ENCODE measurements around the gene DCP2.

Gene DCP2

DNA sequence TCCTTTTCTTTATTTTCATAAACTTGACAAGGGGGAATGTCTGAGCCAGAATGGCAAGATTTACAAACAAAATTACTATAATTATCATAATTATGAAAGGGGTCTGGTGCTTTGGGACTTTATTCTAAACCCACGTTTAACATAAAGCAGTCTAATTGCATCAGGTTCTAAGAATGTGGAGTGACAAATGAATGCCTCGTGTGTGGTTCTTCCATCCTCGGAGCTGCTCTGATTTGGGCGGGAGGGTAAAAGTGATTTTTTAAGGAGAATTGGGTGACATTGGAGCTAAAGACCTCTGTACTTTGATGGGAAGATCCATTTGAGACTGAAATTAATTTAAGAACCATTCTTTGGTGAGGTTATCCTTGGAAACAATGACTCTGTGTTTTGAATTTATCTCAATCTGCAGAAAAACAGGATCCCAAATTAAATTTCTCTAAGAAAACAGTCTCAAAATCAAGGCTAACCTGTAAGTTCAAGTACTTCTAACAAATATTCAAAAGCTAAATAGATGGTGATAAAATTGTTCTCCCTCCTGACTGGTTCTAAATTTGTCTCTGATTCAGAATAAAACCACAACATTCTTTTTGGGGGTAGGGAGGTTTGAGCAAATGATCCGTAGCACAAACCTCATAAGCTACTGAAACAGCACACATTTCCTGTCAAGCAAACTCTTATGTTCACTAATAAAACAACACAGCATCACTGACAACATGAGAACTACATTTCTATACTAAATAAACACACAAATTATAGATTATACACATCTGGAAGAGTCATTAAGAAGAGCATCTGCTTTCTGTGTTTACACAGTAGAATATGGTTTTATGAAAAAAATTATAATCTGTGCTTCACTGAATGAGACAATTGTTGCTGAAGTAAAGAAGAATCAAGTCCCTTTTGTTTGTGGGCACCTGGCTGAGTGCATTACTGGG lies 85.5 kb downstream of the DCP2 start (continued):
- no peak for TF ChIP-seq ZFP3 (tag by site-specific recombination; IDR thresholded peaks at IDR 0.05; ENCODE audit: low read depth)

DNA sequence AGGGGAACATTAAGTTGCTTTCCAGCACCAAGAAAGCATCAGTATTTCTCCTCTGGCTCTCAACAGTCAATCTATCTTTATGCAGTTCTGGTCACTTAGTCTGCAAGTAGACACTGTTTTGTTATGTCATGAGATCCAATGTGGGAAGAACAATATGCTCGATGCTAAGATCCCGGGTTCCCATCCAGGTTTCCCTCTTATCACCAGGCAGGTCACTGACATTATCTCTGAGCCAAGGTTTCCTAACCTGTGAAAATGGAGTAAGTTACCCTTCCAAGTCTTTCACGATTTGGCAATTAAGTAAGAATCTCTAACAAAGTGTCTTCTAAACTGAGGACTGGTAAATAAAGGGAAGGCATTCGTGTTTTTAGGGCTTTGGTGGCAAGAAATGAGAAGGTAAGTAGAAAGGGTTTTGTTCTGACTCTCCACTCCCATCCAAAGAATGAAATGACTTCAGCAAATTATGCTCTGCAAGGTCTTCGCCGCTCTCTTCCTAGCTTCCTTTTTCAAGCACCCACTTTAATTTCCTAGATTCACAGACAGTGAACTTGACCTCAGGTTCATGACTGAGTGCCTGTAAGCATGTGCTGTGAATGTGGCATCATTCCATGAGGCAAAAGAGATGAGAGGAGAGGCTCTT lies 86.4 kb downstream of the DCP2 start:
- TF ChIP-seq, protein P1, sequence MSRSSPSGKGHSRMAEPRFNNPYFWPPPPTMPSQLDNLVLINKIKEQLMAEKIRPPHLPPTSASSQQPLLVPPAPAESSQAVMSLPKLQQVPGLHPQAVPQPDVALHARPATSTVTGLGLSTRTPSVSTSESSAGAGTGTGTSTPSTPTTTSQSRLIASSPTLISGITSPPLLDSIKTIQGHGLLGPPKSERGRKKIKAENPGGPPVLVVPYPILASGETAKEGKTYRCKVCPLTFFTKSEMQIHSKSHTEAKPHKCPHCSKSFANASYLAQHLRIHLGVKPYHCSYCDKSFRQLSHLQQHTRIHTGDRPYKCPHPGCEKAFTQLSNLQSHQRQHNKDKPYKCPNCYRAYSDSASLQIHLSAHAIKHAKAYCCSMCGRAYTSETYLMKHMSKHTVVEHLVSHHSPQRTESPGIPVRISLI (tag by site-specific recombination; IDR thresholded peaks at IDR 0.05), result no peak
- TF ChIP-seq ZBTB17 (tag by site-specific recombination; IDR thresholded peaks at IDR 0.05) (no peak), ZNF785 (tag by site-specific recombination; IDR thresholded peaks at IDR 0.05) (no peak), ZNF239 (tag by site-specific recombination; IDR thresholded peaks at IDR 0.05) (no peak), ZNF133 (tag by site-specific recombination; IDR thresholded peaks at IDR 0.05) (no peak), ZNF777 (tag by site-specific recombination; IDR thresholded peaks at IDR 0.05; ENCODE audit: borderline replicate concordance) (no peak), ZNF555 (tag by site-specific recombination; conservative IDR thresholded peaks at IDR 0.05) (no peak), ZNF223 (tag by site-specific recombination; IDR thresholded peaks at IDR 0.05) (no peak), ZNF843 (tag by site-specific recombination; IDR thresholded peaks at IDR 0.05) (no peak), SCRT2 (tag by site-specific recombination; IDR thresholded peaks at IDR 0.05) (no peak), ZNF157 (tag by site-specific recombination; IDR thresholded peaks at IDR 0.05) (no peak), KLF9 (tag by site-specific recombination; IDR thresholded peaks at IDR 0.05; ENCODE audit: low read depth) (no peak), ZNF624 (tag by site-specific recombination; IDR thresholded peaks at IDR 0.05) (no peak)
- TF ChIP-seq, protein P2, sequence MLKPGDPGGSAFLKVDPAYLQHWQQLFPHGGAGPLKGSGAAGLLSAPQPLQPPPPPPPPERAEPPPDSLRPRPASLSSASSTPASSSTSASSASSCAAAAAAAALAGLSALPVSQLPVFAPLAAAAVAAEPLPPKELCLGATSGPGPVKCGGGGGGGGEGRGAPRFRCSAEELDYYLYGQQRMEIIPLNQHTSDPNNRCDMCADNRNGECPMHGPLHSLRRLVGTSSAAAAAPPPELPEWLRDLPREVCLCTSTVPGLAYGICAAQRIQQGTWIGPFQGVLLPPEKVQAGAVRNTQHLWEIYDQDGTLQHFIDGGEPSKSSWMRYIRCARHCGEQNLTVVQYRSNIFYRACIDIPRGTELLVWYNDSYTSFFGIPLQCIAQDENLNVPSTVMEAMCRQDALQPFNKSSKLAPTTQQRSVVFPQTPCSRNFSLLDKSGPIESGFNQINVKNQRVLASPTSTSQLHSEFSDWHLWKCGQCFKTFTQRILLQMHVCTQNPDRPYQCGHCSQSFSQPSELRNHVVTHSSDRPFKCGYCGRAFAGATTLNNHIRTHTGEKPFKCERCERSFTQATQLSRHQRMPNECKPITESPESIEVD (tag by site-specific recombination; IDR thresholded peaks at IDR 0.05), result no peak
- TF ChIP-seq, protein P3, sequence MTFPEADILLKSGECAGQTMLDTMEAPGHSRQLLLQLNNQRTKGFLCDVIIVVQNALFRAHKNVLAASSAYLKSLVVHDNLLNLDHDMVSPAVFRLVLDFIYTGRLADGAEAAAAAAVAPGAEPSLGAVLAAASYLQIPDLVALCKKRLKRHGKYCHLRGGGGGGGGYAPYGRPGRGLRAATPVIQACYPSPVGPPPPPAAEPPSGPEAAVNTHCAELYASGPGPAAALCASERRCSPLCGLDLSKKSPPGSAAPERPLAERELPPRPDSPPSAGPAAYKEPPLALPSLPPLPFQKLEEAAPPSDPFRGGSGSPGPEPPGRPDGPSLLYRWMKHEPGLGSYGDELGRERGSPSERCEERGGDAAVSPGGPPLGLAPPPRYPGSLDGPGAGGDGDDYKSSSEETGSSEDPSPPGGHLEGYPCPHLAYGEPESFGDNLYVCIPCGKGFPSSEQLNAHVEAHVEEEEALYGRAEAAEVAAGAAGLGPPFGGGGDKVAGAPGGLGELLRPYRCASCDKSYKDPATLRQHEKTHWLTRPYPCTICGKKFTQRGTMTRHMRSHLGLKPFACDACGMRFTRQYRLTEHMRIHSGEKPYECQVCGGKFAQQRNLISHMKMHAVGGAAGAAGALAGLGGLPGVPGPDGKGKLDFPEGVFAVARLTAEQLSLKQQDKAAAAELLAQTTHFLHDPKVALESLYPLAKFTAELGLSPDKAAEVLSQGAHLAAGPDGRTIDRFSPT (tag by site-specific recombination; IDR thresholded peaks at IDR 0.05), result no peak

DNA sequence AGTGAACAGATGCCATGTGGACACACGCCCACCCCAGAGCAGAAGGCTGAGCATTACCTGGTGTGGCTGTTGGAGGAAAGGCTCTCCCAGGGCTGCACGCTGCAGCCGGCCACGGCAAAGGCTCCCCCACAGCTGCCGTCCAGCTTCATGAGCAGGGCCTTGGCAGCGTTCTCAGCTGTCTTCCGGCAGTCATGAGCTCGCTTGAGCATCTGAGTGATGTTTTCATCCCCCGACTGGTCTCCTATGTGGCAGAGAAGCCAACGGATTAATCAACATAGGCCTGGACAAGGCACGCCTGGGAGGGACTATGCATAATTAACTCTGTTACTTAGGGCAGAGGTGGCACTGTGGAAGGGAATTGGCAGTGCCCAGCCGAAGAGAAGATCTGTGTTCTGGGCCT lies 87.3 kb downstream of the DCP2 start:
- Histone ChIP-seq H3K9me3 (ENCODE audit: control insufficient read depth, insufficient read depth, low read depth, low read length) (no peaks in the 10 kb centered on the region), H3K27ac (ENCODE audit: extremely low read depth, low read depth, low read length) (no peak overlapping the region), H3K4me3 (ENCODE audit: low read depth, low read length) (no peak overlapping the region), H3K4me1 (ENCODE audit: control insufficient read depth, insufficient read depth, low read length) (no peaks in the 10 kb centered on the region; the same call in 1 of the 2 replicates), H3K36me3 (ENCODE audit: control insufficient read depth in 2 of 2, insufficient read depth in 1 of 2, low read length in 2 of 2) (peaks cover 0 to 65% of the 10 kb centered on the region in 2 experiments; a peak in 1 of 3 replicates)
- CTCF ChIA-PET, result interaction anchor here (0.7 kb wide), 1 partner anchor 270 kb away, joined by 3 read pairs; no protein-coding TSS in a partner anchor
- TF ChIP-seq ZNF776 (tag by site-specific recombination; IDR thresholded peaks at IDR 0.05; ENCODE audit: borderline replicate concordance) (no peak), ZNF302 (tag by site-specific recombination; IDR thresholded peaks at IDR 0.05; ENCODE audit: low read depth) (no peak), KLF1 (tag by site-specific recombination; IDR thresholded peaks at IDR 0.05) (no peak), ZSCAN30 (tag by site-specific recombination; IDR thresholded peaks at IDR 0.05) (no peak), KLF8 (tag by site-specific recombination; IDR thresholded peaks at IDR 0.05) (no peak)
- TF ChIP-seq, protein P4, sequence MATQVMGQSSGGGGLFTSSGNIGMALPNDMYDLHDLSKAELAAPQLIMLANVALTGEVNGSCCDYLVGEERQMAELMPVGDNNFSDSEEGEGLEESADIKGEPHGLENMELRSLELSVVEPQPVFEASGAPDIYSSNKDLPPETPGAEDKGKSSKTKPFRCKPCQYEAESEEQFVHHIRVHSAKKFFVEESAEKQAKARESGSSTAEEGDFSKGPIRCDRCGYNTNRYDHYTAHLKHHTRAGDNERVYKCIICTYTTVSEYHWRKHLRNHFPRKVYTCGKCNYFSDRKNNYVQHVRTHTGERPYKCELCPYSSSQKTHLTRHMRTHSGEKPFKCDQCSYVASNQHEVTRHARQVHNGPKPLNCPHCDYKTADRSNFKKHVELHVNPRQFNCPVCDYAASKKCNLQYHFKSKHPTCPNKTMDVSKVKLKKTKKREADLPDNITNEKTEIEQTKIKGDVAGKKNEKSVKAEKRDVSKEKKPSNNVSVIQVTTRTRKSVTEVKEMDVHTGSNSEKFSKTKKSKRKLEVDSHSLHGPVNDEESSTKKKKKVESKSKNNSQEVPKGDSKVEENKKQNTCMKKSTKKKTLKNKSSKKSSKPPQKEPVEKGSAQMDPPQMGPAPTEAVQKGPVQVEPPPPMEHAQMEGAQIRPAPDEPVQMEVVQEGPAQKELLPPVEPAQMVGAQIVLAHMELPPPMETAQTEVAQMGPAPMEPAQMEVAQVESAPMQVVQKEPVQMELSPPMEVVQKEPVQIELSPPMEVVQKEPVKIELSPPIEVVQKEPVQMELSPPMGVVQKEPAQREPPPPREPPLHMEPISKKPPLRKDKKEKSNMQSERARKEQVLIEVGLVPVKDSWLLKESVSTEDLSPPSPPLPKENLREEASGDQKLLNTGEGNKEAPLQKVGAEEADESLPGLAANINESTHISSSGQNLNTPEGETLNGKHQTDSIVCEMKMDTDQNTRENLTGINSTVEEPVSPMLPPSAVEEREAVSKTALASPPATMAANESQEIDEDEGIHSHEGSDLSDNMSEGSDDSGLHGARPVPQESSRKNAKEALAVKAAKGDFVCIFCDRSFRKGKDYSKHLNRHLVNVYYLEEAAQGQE (tag by site-specific recombination; IDR thresholded peaks at IDR 0.05), result no peak
- POLR2A ChIA-PET, result no interaction called here

More for the DNA sequence above, 86.4 kb downstream of the DCP2 start:
- H3K4me3 ChIP-seq (ENCODE audit: low read depth, low read length), result no peak overlapping the region
- POLR2A ChIA-PET, result no interaction called here
- no peaks in the 10 kb centered on the region; the same call in 1 of the 2 replicates for H3K4me1 ChIP-seq (ENCODE audit: control insufficient read depth, insufficient read depth, low read length)
- H3K9me3 ChIP-seq (ENCODE audit: control insufficient read depth, insufficient read depth, low read depth, low read length), result no peaks in the 10 kb centered on the region
- H3K36me3 ChIP-seq (ENCODE audit: control insufficient read depth in 2 of 2, insufficient read depth in 1 of 2, low read length in 2 of 2), result peaks cover 0 to 63% of the 10 kb centered on the region in 2 experiments; a peak in 1 of 3 replicates
- CTCF ChIA-PET, result no interaction called here
- H3K27ac ChIP-seq (ENCODE audit: extremely low read depth, low read depth, low read length), result no peak overlapping the region

Data from HEK293 (cell line).